Measurements from ENCODE around the gene CIPC.

GRCh38 chr14:77088219-77088618 lies 9.8 kb upstream of the CIPC start:
- TF ChIP-seq, protein P1, sequence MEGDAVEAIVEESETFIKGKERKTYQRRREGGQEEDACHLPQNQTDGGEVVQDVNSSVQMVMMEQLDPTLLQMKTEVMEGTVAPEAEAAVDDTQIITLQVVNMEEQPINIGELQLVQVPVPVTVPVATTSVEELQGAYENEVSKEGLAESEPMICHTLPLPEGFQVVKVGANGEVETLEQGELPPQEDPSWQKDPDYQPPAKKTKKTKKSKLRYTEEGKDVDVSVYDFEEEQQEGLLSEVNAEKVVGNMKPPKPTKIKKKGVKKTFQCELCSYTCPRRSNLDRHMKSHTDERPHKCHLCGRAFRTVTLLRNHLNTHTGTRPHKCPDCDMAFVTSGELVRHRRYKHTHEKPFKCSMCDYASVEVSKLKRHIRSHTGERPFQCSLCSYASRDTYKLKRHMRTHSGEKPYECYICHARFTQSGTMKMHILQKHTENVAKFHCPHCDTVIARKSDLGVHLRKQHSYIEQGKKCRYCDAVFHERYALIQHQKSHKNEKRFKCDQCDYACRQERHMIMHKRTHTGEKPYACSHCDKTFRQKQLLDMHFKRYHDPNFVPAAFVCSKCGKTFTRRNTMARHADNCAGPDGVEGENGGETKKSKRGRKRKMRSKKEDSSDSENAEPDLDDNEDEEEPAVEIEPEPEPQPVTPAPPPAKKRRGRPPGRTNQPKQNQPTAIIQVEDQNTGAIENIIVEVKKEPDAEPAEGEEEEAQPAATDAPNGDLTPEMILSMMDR (IDR thresholded peaks at IDR 0.05; ENCODE audit: poor library complexity, severe bottlenecking): no peak
- TF ChIP-seq TAF1 (IDR thresholded peaks at IDR 0.05; ENCODE audit: low read depth) (no peak), MXI1 (conservative IDR thresholded peaks at IDR 0.05; ENCODE audit: poor library complexity, severe bottlenecking) (no peak), EZH2 (IDR thresholded peaks at IDR 0.05; ENCODE audit: borderline replicate concordance, insufficient read depth, low read length, poor library complexity, severe bottlenecking) (no peak), RAD21 (conservative IDR thresholded peaks at IDR 0.05) (no peak), REST (IDR thresholded peaks at IDR 0.05; ENCODE audit: borderline replicate concordance) (no peak)

Data from neural cell (in vitro differentiated cells).